Stomach (tissue), 19 donors: ENCODE results near the gene VAMP1. TPM values are rescaled to one million over a fixed set of nuclear protein-coding genes. Genes with fewer than 3 reads are reported as not detected.

ENCODE experiments used
- DNase-seq, 2 donors: peaks; one replicate each; pipeline versions ENCODE4 v3.0.0 to v3.0.0-alpha.2; 2013 to 2019
- H3K27ac ChIP-seq, 5 donors: fragments of 200-600 bp in 4 of 5; sonication (generic) in 4 of 5; one replicate each; pipeline ENCODE4 v1.5.1; 2013 to 2019; ENCODE audit warnings: mild to moderate bottlenecking in 1 of 5, moderate library complexity in 1 of 5
- H3K27me3 ChIP-seq, 3 donors: fragments of 200-600 bp; sonication (generic); one replicate each; pipeline ENCODE4 v1.5.1; 2017 to 2019; ENCODE audit warnings: mixed run types in 1 of 3
- H3K36me3 ChIP-seq, 4 donors: fragments of 200-600 bp; sonication (generic); 1 replicate in 3 of 4; 2 replicates in 1 of 4; pipeline ENCODE4 v1.5.1; 2016 to 2019
- H3K4me1 ChIP-seq, 4 donors: fragments of 200-600 bp; sonication (generic); one replicate each; pipeline ENCODE4 v1.5.1; 2016 to 2019
- H3K4me3 ChIP-seq, 4 donors: fragments of 200-600 bp; sonication (generic) in 3 of 4; one replicate each; pipeline ENCODE4 v1.5.1; 2016 to 2019; ENCODE audit warnings: mild to moderate bottlenecking in 1 of 4
- H3K9me3 ChIP-seq, 4 donors: fragments of 200-600 bp; sonication (generic); one replicate each; pipeline ENCODE4 v1.5.1; 2016 to 2019
- EP300 ChIP-seq: sonication (generic); formaldehyde crosslinking; IDR thresholded peaks from one replicate; pipeline ENCODE4 v1.6.1; 2017; ENCODE audit warnings: antibody characterized with exemption
- POLR2A ChIP-seq, 4 donors: fragments of 450-650 bp; IDR thresholded peaks; one replicate each; pipeline ENCODE4 v1.6.1; 2016; ENCODE audit warnings: antibody characterized with exemption in 4 of 4, control low read depth in 2 of 4, mild to moderate bottlenecking in 1 of 4, moderate library complexity in 1 of 4
- POLR2AphosphoS5 ChIP-seq, 3 donors: sonication (generic); formaldehyde crosslinking; IDR thresholded peaks; one replicate each; pipeline ENCODE4 v1.6.1; 2016; ENCODE audit warnings: antibody characterized with exemption in 3 of 3
- WGBS, 5 donors: extraction: QIAGEN DNeasy Blood & Tissue Kit in 3 of 5; methylation state at CpG; one replicate each; pipeline versions ENCODE4 v1.1.5 to v1.1.7; 2013 to 2018; 5-methylcytosine and 5-hydroxymethylcytosine counted together
- intact Hi-C: fragments of 100-400 bp; cut with DNase I; formaldehyde crosslinking; loops from one replicate; pipeline ENCODE4 v1.15.1; 2023; ENCODE audit warnings: low total_unique reads
- long read RNA-seq, 10 donors: transcript quantifications; one replicate each; lab custom pipeline, GENCODE V29; 2026
- polyA plus RNA-seq, 3 donors: library from polyadenylated mRNA; stranded (reverse); fragments of 200-250 nt; gene quantifications; one replicate each; pipeline ENCODE4 v1.2.3, GENCODE V29; 2013
- total RNA-seq, 5 donors: library from RNA; depleted of rRNA; stranded (reverse); fragments of >200 nt; gene quantifications; one replicate each; pipeline versions ENCODE4 v1.1.0 to v1.2.3, GENCODE V29; 2014 to 2016
- TF ChIP-seq, protein P1 (sequence below), 7 experiments: fragments of 450-650 bp in 4 of 7; fragments of 200-600 bp in 3 of 7; sonication (generic) in 3 of 7; IDR thresholded peaks; one replicate each; pipeline ENCODE4 v1.5.1; 2016 to 2019; ENCODE audit warnings: antibody characterized with exemption in 7 of 7, control low read depth in 2 of 7, mild to moderate bottlenecking in 1 of 7
- donor health status: healthy with polysubstance abuse.
- donor health status: Bipolar disorder and iron deficiency.
- donor health status: healthy.

Gene VAMP1, protein sequence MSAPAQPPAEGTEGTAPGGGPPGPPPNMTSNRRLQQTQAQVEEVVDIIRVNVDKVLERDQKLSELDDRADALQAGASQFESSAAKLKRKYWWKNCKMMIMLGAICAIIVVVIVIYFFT
- total RNA-seq, result 10 to 100 TPM in 2 of 5 donors, 1 to 10 TPM in 3; 1.2 to 16.5 (median 4.8) TPM
- 1 to 10 TPM in 2 of 3 donors, not detected in 1; 2.6 to 8.9 TPM for polyA plus RNA-seq
- long read RNA-seq, donor 1, partial matches to known transcripts, result 7 of 8 reads
- long read RNA-seq, donor 1, other reads (novel, unspliced or antisense), result 0 of 8 reads
- long read RNA-seq, donor 2, result 0 reads
- long read RNA-seq, donor 3, partial matches to known transcripts, result 0 of 4 reads
- long read RNA-seq, donor 3, other reads (novel, unspliced or antisense), result 0 of 4 reads
- long read RNA-seq, donor 4, result 0 reads
- long read RNA-seq, donor 5, partial matches to known transcripts, result 0 of 2 reads
- long read RNA-seq, donor 5, other reads (novel, unspliced or antisense), result 0 of 2 reads
- long read RNA-seq, donor 6, partial matches to known transcripts, result 0 of 6 reads
- long read RNA-seq, donor 6, other reads (novel, unspliced or antisense), result 0 of 6 reads
- long read RNA-seq, donor 7, partial matches to known transcripts, result 0 of 2 reads
- long read RNA-seq, donor 7, other reads (novel, unspliced or antisense), result 0 of 2 reads
- long read RNA-seq, donor 8, partial matches to known transcripts, result 0 of 1 reads
- long read RNA-seq, donor 8, other reads (novel, unspliced or antisense), result 0 of 1 reads
- long read RNA-seq, donor 9, partial matches to known transcripts, result 0 of 1 reads
- long read RNA-seq, donor 9, other reads (novel, unspliced or antisense), result 0 of 1 reads
- long read RNA-seq, donor 10, result 0 reads

DNA sequence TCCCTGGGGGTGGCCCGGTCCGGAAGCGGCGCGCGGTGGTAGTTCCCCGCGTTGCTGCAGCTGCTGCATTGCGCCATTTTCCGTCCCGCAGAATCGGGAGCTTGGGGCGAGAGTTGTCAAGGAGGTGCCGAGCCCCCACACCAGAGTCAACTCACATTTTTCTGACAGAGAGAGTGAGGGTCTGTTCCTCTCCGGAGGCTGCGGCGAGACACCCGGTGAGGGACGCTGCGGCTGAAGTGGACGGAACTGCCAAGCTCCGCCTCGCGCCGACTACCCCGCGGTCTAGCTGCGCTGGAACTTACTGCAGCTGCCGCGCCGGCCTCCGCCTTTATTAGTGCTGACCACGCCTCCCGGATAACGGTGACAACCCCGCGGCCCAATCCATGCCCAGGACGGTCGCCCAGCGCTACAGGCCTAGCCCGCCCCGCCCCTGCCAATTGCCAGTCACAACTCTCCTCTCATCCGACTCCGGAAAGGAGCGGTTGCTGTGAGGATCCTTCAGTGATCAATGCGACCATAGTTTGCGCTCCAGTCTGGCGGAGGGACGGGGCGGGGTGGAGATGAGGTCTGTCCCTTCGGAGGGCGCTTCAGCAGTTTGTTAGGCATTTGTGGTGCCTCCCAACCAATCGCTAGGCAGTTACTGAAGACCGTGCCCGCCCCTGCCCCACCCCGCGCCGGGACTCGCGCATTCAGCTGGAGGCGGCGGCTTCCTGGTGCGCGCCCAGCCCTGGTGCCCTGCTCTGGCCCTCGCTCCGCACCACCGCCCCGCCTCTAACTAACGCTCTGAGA lies at the start of gene VAMP1:
TSS of gene VAMP1 (minus strand) at position 303 of the 789 bp plus-strand sequence. CDS start at position 157, 146 bp downstream.
- DNase-seq, result peak; percentile 98 to 99
- intact Hi-C loops, result no loop called here
- WGBS, 5 donors, result 0 to 1% (median 0%) methylated on average over 3 to 69 of the region's 69 CpGs

GRCh38 chr12:6520186-6520585 lies 49.7 kb upstream of the VAMP1 start:
- Histone ChIP-seq H3K27ac (no peak overlapping the region), H3K4me1 (no peaks in the 10 kb centered on the region), H3K36me3 (peaks cover 74 to 100% (median 100%) of the 10 kb centered on the region in 4 donors), H3K4me3 (no peak overlapping the region), H3K27me3 (no peaks in the 10 kb centered on the region), H3K9me3 (no peaks in the 10 kb centered on the region)
- WGBS, 5 donors, result 78 to 89% (median 80%) methylated on average over 3 of the region's 3 CpGs
- intact Hi-C loops, result no loop called here
- no peak for DNase-seq
- TF ChIP-seq POLR2A (IDR thresholded peaks at IDR 0.05), result no peak
- TF ChIP-seq, protein P1, sequence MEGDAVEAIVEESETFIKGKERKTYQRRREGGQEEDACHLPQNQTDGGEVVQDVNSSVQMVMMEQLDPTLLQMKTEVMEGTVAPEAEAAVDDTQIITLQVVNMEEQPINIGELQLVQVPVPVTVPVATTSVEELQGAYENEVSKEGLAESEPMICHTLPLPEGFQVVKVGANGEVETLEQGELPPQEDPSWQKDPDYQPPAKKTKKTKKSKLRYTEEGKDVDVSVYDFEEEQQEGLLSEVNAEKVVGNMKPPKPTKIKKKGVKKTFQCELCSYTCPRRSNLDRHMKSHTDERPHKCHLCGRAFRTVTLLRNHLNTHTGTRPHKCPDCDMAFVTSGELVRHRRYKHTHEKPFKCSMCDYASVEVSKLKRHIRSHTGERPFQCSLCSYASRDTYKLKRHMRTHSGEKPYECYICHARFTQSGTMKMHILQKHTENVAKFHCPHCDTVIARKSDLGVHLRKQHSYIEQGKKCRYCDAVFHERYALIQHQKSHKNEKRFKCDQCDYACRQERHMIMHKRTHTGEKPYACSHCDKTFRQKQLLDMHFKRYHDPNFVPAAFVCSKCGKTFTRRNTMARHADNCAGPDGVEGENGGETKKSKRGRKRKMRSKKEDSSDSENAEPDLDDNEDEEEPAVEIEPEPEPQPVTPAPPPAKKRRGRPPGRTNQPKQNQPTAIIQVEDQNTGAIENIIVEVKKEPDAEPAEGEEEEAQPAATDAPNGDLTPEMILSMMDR (IDR thresholded peaks at IDR 0.05), result no peak
- TF ChIP-seq POLR2AphosphoS5 (IDR thresholded peaks at IDR 0.05), result no peak
- no peak for TF ChIP-seq EP300

More for the DNA sequence above, at the start of gene VAMP1:
- H3K9me3 ChIP-seq, result no peaks in the 10 kb centered on the region
- peak within 1 kb of the TSS; percentile 86 to 96 (median 91) for H3K27ac ChIP-seq
- peaks cover 0 to 13% (median 9%) of the 10 kb centered on the region in 4 donors for H3K36me3 ChIP-seq
- H3K4me1 ChIP-seq, result peaks cover 30 to 53% (median 33%) of the 10 kb centered on the region in 4 donors
- TF ChIP-seq POLR2A (IDR thresholded peaks at IDR 0.05) (peak in 2 of 4 donors; percentile 93 to 97), EP300 (no peak), POLR2AphosphoS5 (IDR thresholded peaks at IDR 0.05) (peak; percentile 87 to 100 (median 100))
- TF ChIP-seq, protein P1 (IDR thresholded peaks at IDR 0.05), result peak in 1 of 7 experiments; percentile 17
- peak within 1 kb of the TSS; percentile 70 to 88 (median 74) for H3K4me3 ChIP-seq
- no peaks in the 10 kb centered on the region for H3K27me3 ChIP-seq

DNA sequence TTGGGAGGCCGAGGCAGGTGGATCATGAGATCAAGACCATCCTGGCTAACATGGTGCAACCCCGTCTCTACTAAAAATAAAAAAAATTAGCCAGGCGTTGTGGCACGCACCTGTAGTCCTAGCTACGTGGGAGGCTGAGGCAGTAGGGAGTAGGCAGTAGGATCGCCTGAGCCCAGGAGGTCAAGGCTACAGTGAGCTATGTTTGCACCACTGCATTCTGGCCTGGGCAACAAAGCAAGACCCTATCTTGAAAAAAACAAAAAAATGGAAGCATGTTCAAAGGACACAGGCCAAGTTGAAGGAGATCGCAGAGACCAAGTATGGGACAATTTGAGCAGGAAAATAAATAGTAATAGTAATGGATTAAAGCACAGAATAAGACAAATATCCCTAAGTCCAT lies 37.6 kb upstream of the VAMP1 start:
- no peak overlapping the region for H3K27ac ChIP-seq
- H3K4me1 ChIP-seq, result peaks cover 0 to 9% (median 0%) of the 10 kb centered on the region in 4 donors
- intact Hi-C loops, result no loop called here
- no peak for DNase-seq
- TF ChIP-seq, protein P1 (IDR thresholded peaks at IDR 0.05), result no peak
- TF ChIP-seq POLR2A (IDR thresholded peaks at IDR 0.05) (no peak), POLR2AphosphoS5 (IDR thresholded peaks at IDR 0.05) (no peak), EP300 (no peak)
- no peaks in the 10 kb centered on the region for H3K9me3 ChIP-seq
- H3K27me3 ChIP-seq, result no peaks in the 10 kb centered on the region
- H3K36me3 ChIP-seq, result peaks cover 24 to 70% (median 61%) of the 10 kb centered on the region in 4 donors
- WGBS, 5 donors, result 69 to 81% (median 78%) methylated on average over 7 of the region's 7 CpGs
- H3K4me3 ChIP-seq, result no peak overlapping the region
